HG02938 (cell line): ENCODE data around the gene DHX32.
A peak's percentile ranks its signal among the peaks of the same experiment; 100 is the strongest.

Experiments used
- ATAC-seq: cut with Tn5 transposase; IDR thresholded peaks from one replicate; pipeline ENCODE4 v1.9.1; 2021; ENCODE audit warnings: mild to moderate bottlenecking, moderate library complexity; ENCODE audit not compliant: unreplicated experiment

Gene DHX32

GRCh38 chr10:125850766-125851731 is 30.0 kb downstream of the DHX32 start:
- ATAC-seq, result no peak

- no peak for ATAC-seq
These were observed 31.6 kb downstream of the DHX32 start for GRCh38 chr10:125849448-125849847.

GRCh38 chr10:125848857-125849256 is 32.2 kb downstream of the DHX32 start:
- no peak for ATAC-seq

GRCh38 chr10:125848371-125848770 is 32.7 kb downstream of the DHX32 start:
- ATAC-seq, result no peak

- ATAC-seq, result no peak
These were observed 34.2 kb downstream of the DHX32 start for GRCh38 chr10:125846894-125847293.

GRCh38 chr10:125845617-125846016 is 35.5 kb downstream of the DHX32 start:
- no peak for ATAC-seq

GRCh38 chr10:125844751-125845221 is 36.3 kb downstream of the DHX32 start:
- ATAC-seq, result no peak

- ATAC-seq, result no peak
These were observed 37.3 kb downstream of the DHX32 start for GRCh38 chr10:125843603-125844329.

- ATAC-seq, result no peak
These were observed 40.1 kb downstream of the DHX32 start for GRCh38 chr10:125840955-125841354.

- ATAC-seq, result no peak
These were observed 40.7 kb downstream of the DHX32 start for GRCh38 chr10:125840406-125840805.

GRCh38 chr10:125838802-125839575 is 42.1 kb downstream of the DHX32 start:
- ATAC-seq, result no peak

- ATAC-seq, result no peak
These were observed 44.3 kb downstream of the DHX32 start for GRCh38 chr10:125836746-125837145.

GRCh38 chr10:125828311-125828710 is 52.8 kb downstream of the DHX32 start:
- no peak for ATAC-seq

GRCh38 chr10:125827133-125827532 is 54.0 kb downstream of the DHX32 start:
- ATAC-seq, result no peak

GRCh38 chr10:125824736-125825135 is 56.4 kb downstream of the DHX32 start:
- ATAC-seq, result no peak

GRCh38 chr10:125823663-125824251 is 57.3 kb downstream of the DHX32 start:
- ATAC-seq, result peak; percentile 3

- ATAC-seq, result peak; percentile 63
These were observed 58.0 kb downstream of the DHX32 start, which contains the start of the genes BCCIP and UROS for GRCh38 chr10:125822878-125823662. TSS of gene BCCIP (plus strand) at chr10:125823546. CDS start at chr10:125823558, 12 bp downstream. TSS of gene UROS (minus strand) at chr10:125823258. CDS start at chr10:125816499, 6,759 bp downstream.

GRCh38 chr10:125820701-125821100 is 60.4 kb downstream of the DHX32 start:
- peak; percentile 56 for ATAC-seq

- ATAC-seq, result no peak
These were observed 63.6 kb downstream of the DHX32 start for GRCh38 chr10:125817337-125817946.
